BLaER1 treated with 17β-estradiol and CSF1 and Interleukin-3, amounts not matched to agents 10 nM and 100 nM (cell line): Measurements from ENCODE around the gene SDSL.

Experiments
- H3K27ac ChIP-seq, 11 experiments: shearing (Covaris generic); formaldehyde crosslinking; 2 replicates each; pipeline ENCODE4 v1.8.1; 2022
- H3K27me3 ChIP-seq, 11 experiments: shearing (Covaris generic); formaldehyde crosslinking; 2 replicates each; pipeline ENCODE4 v1.8.1; 2022
- H3K36me3 ChIP-seq, 11 experiments: shearing (Covaris generic); formaldehyde crosslinking; 2 replicates each; pipeline ENCODE4 v1.8.1; 2022
- H3K4me1 ChIP-seq, 10 experiments: shearing (Covaris generic); formaldehyde crosslinking; 2 replicates each; pipeline ENCODE4 v1.8.1; 2022
- H3K4me2 ChIP-seq, 11 experiments: shearing (Covaris generic); formaldehyde crosslinking; 2 replicates each; pipeline ENCODE4 v1.8.1; 2022
- H3K4me3 ChIP-seq, 10 experiments: shearing (Covaris generic); formaldehyde crosslinking; 2 replicates each; pipeline ENCODE4 v1.8.1; 2022
- H3K9ac ChIP-seq, 11 experiments: shearing (Covaris generic); formaldehyde crosslinking; 2 replicates each; pipeline ENCODE4 v1.8.1; 2022
- H3K9me3 ChIP-seq, 11 experiments: shearing (Covaris generic); formaldehyde crosslinking; replicated peaks in 1 of 11; 2 replicates each; pipeline ENCODE4 v1.8.1; 2022
- H4K20me1 ChIP-seq, 11 experiments: shearing (Covaris generic); formaldehyde crosslinking; 2 replicates each; pipeline ENCODE4 v1.8.1; 2022
- Cebpa-rat ChIP-seq, 11 experiments: shearing (Covaris generic); IDR thresholded peaks; 2 replicates each; pipeline ENCODE4 v1.8.1; 2022

Gene SDSL

GRCh38 chr12:113408756-113409298, 13.4 kb upstream of the SDSL start:
- Histone ChIP-seq H3K4me1 (peaks cover 8 to 52% (median 20%) of the 10 kb centered on the region in 10 experiments; a peak in 19 of 20 replicates), H3K9ac (no peak overlapping the region), H4K20me1 (no peaks in the 10 kb centered on the region), H3K4me2 (peak overlapping the region in 2 of 11 experiments; percentile 35 to 60; a peak in 2 of 22 replicates), H3K27ac (no peak overlapping the region), H3K36me3 (no peaks in the 10 kb centered on the region), H3K4me3 (no peak overlapping the region), H3K9me3 (no peaks in the 10 kb centered on the region), H3K27me3 (no peaks in the 10 kb centered on the region)
- no peak for TF ChIP-seq Cebpa-rat (IDR thresholded peaks at IDR 0.05)

GRCh38 chr12:113409462-113410124, 12.6 kb upstream of the SDSL start:
- Histone ChIP-seq H3K4me1 (peaks cover under 1 to 48% (median 12%) of the 10 kb centered on the region in 10 experiments; a peak in 19 of 20 replicates), H3K9ac (no peak overlapping the region), H3K4me2 (no peak overlapping the region), H3K27me3 (no peaks in the 10 kb centered on the region), H3K4me3 (no peak overlapping the region), H3K9me3 (no peaks in the 10 kb centered on the region), H3K36me3 (no peaks in the 10 kb centered on the region), H4K20me1 (no peaks in the 10 kb centered on the region), H3K27ac (no peak overlapping the region)
- no peak for TF ChIP-seq Cebpa-rat (IDR thresholded peaks at IDR 0.05)

- TF ChIP-seq Cebpa-rat (IDR thresholded peaks at IDR 0.05), result no peak
- H3K4me3 ChIP-seq, result no peak overlapping the region
- H4K20me1 ChIP-seq, result 0 out of 22 replicates have a peak, but pooled peaks cover 0 to 6% (median 0%) of the 10 kb centered on the region in 11 experiments
- peak overlapping the region in 10 of 11 experiments; percentile 5 to 70 (median 39); a peak in 15 of 22 replicates for H3K4me2 ChIP-seq
- peak overlapping the region in 1 of 11 experiments; percentile 24; a peak in 2 of 22 replicates for H3K27ac ChIP-seq
- H3K4me1 ChIP-seq, result peaks cover 0 to 54% (median 10%) of the 10 kb centered on the region in 10 experiments; a peak in 18 of 20 replicates
- no peaks in the 10 kb centered on the region for H3K36me3 ChIP-seq
- H3K9ac ChIP-seq, result no peak overlapping the region
- H3K27me3 ChIP-seq, result no peaks in the 10 kb centered on the region
- H3K9me3 ChIP-seq, result no peaks in the 10 kb centered on the region
Measured at GRCh38 chr12:113413488-113413939, 8.7 kb upstream of the SDSL start.

- Histone ChIP-seq H3K4me3 (no peak overlapping the region), H3K4me2 (no peak overlapping the region; a peak in 1 of 22 replicates), H3K4me1 (peaks cover 0 to 58% (median 10%) of the 10 kb centered on the region in 10 experiments; a peak in 18 of 20 replicates), H3K9me3 (no peaks in the 10 kb centered on the region), H3K27me3 (no peaks in the 10 kb centered on the region), H3K27ac (0 out of 22 replicates have a peak overlapping the region, but pooled peaks of 1 of the 11 experiments have one; percentile 79), H4K20me1 (0 out of 22 replicates have a peak, but pooled peaks cover 0 to 6% (median 0%) of the 10 kb centered on the region in 11 experiments), H3K36me3 (no peaks in the 10 kb centered on the region), H3K9ac (no peak overlapping the region)
- TF ChIP-seq Cebpa-rat (IDR thresholded peaks at IDR 0.05), result no peak
Measured at GRCh38 chr12:113414519-113415038, 7.6 kb upstream of the SDSL start.

GRCh38 chr12:113416091-113416754, 6.0 kb upstream of the SDSL start:
- Histone ChIP-seq H3K9ac (peak overlapping the region in 4 of 11 experiments; percentile 28 to 73 (median 57); a peak in 4 of 22 replicates), H4K20me1 (0 out of 22 replicates have a peak, but pooled peaks cover 0 to 6% (median 0%) of the 10 kb centered on the region in 11 experiments), H3K4me3 (no peak overlapping the region), H3K4me1 (peaks cover 0 to 69% (median 10%) of the 10 kb centered on the region in 10 experiments; a peak in 18 of 20 replicates), H3K9me3 (no peaks in the 10 kb centered on the region), H3K27me3 (no peaks in the 10 kb centered on the region), H3K4me2 (peak overlapping the region in 5 of 11 experiments; percentile 20 to 78 (median 66); a peak in 8 of 22 replicates), H3K27ac (peak overlapping the region in 5 of 11 experiments; percentile 59 to 94 (median 79); a peak in 9 of 22 replicates), H3K36me3 (no peaks in the 10 kb centered on the region)
- no peak for TF ChIP-seq Cebpa-rat (IDR thresholded peaks at IDR 0.05)

- H3K9me3 ChIP-seq, result no peaks in the 10 kb centered on the region
- no peak overlapping the region for H3K9ac ChIP-seq
- H3K4me1 ChIP-seq, result peaks cover 16 to 83% (median 23%) of the 10 kb centered on the region in 10 experiments
- peak overlapping the region in 3 of 11 experiments; percentile 1 to 66 (median 63); a peak in 6 of 22 replicates for H3K4me2 ChIP-seq
- peak overlapping the region in 1 of 11 experiments; percentile 44; a peak in 2 of 22 replicates for H3K27ac ChIP-seq
- 0 out of 22 replicates have a peak, but pooled peaks cover 0 to 6% (median 0%) of the 10 kb centered on the region in 11 experiments for H4K20me1 ChIP-seq
- TF ChIP-seq Cebpa-rat (IDR thresholded peaks at IDR 0.05), result no peak
- H3K27me3 ChIP-seq, result no peaks in the 10 kb centered on the region
- no peaks in the 10 kb centered on the region for H3K36me3 ChIP-seq
- H3K4me3 ChIP-seq, result no peak overlapping the region
Measured at GRCh38 chr12:113418213-113418879, 3.8 kb upstream of the SDSL start.

GRCh38 chr12:113420996-113421595, 1.1 kb upstream of the SDSL start:
- H3K9me3 ChIP-seq, result no peaks in the 10 kb centered on the region
- no peaks in the 10 kb centered on the region for H3K36me3 ChIP-seq
- H3K9ac ChIP-seq, result peak overlapping the region in 1 of 11 experiments; percentile 12; a peak in 1 of 22 replicates
- H4K20me1 ChIP-seq, result no peaks in the 10 kb centered on the region; a peak in 1 of 22 replicates
- H3K27me3 ChIP-seq, result peaks cover 0 to 5% (median 0%) of the 10 kb centered on the region in 11 experiments; a peak in 2 of 22 replicates
- H3K4me2 ChIP-seq, result peak overlapping the region in 6 of 11 experiments; percentile 69 to 99 (median 96); a peak in 9 of 22 replicates
- H3K4me1 ChIP-seq, result peaks cover 14 to 80% (median 24%) of the 10 kb centered on the region in 10 experiments
- H3K4me3 ChIP-seq, result no peak overlapping the region
- no peak for TF ChIP-seq Cebpa-rat (IDR thresholded peaks at IDR 0.05)
- peak overlapping the region in 5 of 11 experiments; percentile 28 to 86 (median 79); a peak in 7 of 22 replicates for H3K27ac ChIP-seq
